Uterus (tissue), 4 donors: ENCODE data around the gene TMEM59. TPM values are rescaled to one million over a fixed set of nuclear protein-coding genes. Genes with fewer than 3 reads are reported as not detected.

Experiments
- DNase-seq, 2 donors: peaks; one replicate each; pipeline ENCODE4 v3.0.0-alpha.2; 2019 to 2020
- H3K27ac ChIP-seq, 2 donors: fragments of 200-600 bp; sonication (generic); 1 replicate in 1 of 2; 2 replicates in 1 of 2; pipeline ENCODE4 v1.5.1; 2016 to 2018
- H3K27me3 ChIP-seq, 2 donors: fragments of 200-600 bp; sonication (generic); one replicate each; pipeline ENCODE4 v1.5.1; 2018 to 2019; ENCODE audit warnings: control low read depth in 1 of 2
- H3K36me3 ChIP-seq, 2 donors: fragments of 200-600 bp; sonication (generic); one replicate each; pipeline ENCODE4 v1.5.1; 2019; ENCODE audit warnings: control low read depth in 1 of 2
- H3K4me1 ChIP-seq, 2 donors: fragments of 200-600 bp; sonication (generic); one replicate each; pipeline ENCODE4 v1.5.1; 2018 to 2019; ENCODE audit warnings: control low read depth in 1 of 2
- H3K4me3 ChIP-seq, 2 donors: fragments of 200-600 bp; sonication (generic); 1 replicate in 1 of 2; 2 replicates in 1 of 2; pipeline ENCODE4 v1.5.1; 2018 to 2019; ENCODE audit warnings: mild to moderate bottlenecking in 1 of 2
- H3K9me3 ChIP-seq, 2 donors: fragments of 200-600 bp; sonication (generic); one replicate each; pipeline ENCODE4 v1.5.1; 2019; ENCODE audit warnings: control low read depth in 1 of 2
- POLR2A ChIP-seq, 2 donors: fragments of 450-650 bp; IDR thresholded peaks; one replicate each; pipeline ENCODE4 v1.6.1; 2016; ENCODE audit warnings: antibody characterized with exemption in 2 of 2, mild to moderate bottlenecking in 1 of 2, moderate library complexity in 1 of 2
- intact Hi-C: fragments of 100-400 bp; cut with DNase I; formaldehyde crosslinking; loops from one replicate; pipeline ENCODE4 v1.15.1; 2023; ENCODE audit warnings: low total_unique reads
- total RNA-seq, 4 donors: library from RNA; depleted of rRNA in 3 of 4; stranded (reverse); fragments of >200 nt in 3 of 4; gene quantifications; one replicate each; pipeline versions ENCODE4 v1.1.0 to v1.2.4, GENCODE V29; 2014 to 2023
- TF ChIP-seq, protein P1 (sequence below), 4 experiments: fragments of 200-600 bp in 2 of 4; fragments of 450-650 bp in 2 of 4; sonication (generic) in 2 of 4; IDR thresholded peaks; one replicate each; pipeline ENCODE4 v1.5.1; 2016 to 2019; ENCODE audit warnings: antibody characterized with exemption in 4 of 4, mild to moderate bottlenecking in 2 of 4, moderate library complexity in 1 of 4
- donor health status: DM: yes; HTN: yes; CAD: no.

The TMEM59 gene
- total RNA-seq, 4 donors from 2014 or later, result 82.2 to 327 (median 301) TPM

DNA sequence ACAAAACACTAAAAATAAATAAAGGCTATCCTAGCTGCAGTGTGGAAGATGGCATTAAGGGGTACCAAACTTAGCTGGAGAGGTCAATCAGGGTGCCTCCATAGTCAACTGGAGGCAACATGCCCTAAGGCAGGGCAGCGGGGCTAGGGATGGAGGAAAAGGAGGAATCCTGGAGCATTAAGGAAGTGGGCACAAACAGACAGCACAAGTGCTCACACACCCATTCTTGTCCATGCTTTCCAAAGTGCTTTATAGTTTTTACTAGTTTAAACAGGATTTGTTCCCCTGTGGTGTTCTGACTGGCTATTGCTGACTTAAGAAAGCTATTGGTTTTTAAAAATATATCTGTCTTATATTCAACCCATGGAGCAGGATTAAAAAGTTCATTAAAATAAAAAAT lies 33.8 kb upstream of the TMEM59 start:
- Histone ChIP-seq H3K36me3 (no peaks in the 10 kb centered on the region), H3K4me3 (no peak overlapping the region), H3K4me1 (no peaks in the 10 kb centered on the region), H3K9me3 (no peaks in the 10 kb centered on the region), H3K27me3 (no peaks in the 10 kb centered on the region), H3K27ac (no peak overlapping the region)
- intact Hi-C loops, result no loop called here
- no peak for DNase-seq
- TF ChIP-seq, protein P1, sequence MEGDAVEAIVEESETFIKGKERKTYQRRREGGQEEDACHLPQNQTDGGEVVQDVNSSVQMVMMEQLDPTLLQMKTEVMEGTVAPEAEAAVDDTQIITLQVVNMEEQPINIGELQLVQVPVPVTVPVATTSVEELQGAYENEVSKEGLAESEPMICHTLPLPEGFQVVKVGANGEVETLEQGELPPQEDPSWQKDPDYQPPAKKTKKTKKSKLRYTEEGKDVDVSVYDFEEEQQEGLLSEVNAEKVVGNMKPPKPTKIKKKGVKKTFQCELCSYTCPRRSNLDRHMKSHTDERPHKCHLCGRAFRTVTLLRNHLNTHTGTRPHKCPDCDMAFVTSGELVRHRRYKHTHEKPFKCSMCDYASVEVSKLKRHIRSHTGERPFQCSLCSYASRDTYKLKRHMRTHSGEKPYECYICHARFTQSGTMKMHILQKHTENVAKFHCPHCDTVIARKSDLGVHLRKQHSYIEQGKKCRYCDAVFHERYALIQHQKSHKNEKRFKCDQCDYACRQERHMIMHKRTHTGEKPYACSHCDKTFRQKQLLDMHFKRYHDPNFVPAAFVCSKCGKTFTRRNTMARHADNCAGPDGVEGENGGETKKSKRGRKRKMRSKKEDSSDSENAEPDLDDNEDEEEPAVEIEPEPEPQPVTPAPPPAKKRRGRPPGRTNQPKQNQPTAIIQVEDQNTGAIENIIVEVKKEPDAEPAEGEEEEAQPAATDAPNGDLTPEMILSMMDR (IDR thresholded peaks at IDR 0.05), result no peak

DNA sequence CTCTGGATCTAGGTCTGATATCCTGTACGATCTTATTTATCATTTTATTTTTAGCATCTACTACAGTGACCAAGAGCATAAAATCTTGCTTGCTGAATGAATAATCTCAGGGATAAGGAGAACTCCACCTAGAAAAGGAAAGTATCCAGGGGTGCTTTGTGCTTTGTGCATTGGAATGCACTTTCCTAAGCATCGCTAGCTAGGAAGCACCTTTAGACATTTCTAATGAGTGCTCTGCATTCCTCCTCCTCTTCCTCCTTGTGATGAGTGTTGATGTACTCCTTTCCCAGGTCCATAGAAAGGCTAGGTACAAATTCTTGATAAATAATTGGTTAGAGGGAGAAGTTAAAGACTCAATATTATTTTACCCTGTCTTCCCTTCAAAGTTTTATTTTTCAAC lies 31.8 kb upstream of the TMEM59 start:
- H3K36me3 ChIP-seq, result no peaks in the 10 kb centered on the region
- intact Hi-C loops, result no loop called here
- no peaks in the 10 kb centered on the region for H3K9me3 ChIP-seq
- DNase-seq, result no peak
- TF ChIP-seq, protein P1 (IDR thresholded peaks at IDR 0.05), result no peak
- no peak for TF ChIP-seq POLR2A (IDR thresholded peaks at IDR 0.05)
- H3K27ac ChIP-seq, result no peak overlapping the region
- no peak overlapping the region for H3K4me3 ChIP-seq
- H3K4me1 ChIP-seq, result no peaks in the 10 kb centered on the region
- no peaks in the 10 kb centered on the region for H3K27me3 ChIP-seq

DNA sequence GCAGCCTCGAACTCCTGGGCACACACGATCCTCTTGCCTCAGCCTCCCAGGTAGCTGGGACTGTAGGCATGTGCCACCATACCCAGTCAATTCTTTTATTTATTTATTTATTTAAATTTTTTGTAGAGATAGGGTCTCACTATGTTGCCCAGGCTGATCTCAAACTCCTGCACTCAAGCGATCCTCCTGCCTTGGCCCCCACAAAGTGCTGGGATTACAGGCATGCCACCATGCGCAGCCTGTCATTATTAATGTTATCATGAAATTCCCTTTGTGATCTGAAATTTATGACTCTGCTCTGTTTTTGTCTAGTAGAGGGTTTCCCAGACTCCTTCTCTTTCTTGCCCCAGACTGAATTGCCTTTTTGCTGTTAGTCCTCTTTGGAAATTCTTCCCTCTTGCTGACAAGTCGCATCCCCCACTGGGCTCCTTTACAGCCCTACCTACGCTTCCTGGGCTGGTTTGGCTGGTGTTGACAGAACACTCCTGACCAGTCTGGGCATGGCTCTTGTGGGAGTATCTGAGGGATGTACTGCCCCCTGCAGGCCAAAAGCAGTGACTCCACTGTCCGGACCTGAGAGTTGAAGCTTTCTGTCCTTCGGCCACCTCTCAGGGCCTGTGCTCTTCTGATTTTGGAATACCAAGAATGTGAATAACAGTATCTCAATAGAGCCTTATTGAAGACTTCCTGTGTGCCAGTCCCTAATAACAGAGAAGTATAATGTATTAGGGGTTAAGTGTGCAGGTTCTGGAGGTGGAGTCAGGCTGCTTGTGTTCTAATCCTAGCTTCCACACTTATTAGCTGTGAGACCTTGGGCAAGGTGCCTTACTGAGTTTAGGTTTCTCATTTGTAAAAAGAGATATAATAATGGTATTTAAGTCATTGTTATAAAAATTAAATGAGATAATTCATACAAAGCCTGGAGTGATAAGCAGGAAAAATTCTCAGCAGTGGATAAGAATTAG lies 28.6 kb upstream of the TMEM59 start:
- Histone ChIP-seq H3K9me3 (no peaks in the 10 kb centered on the region), H3K36me3 (no peaks in the 10 kb centered on the region), H3K4me3 (no peak overlapping the region), H3K4me1 (no peaks in the 10 kb centered on the region), H3K27me3 (no peaks in the 10 kb centered on the region), H3K27ac (no peak overlapping the region)
- TF ChIP-seq, protein P1 (IDR thresholded peaks at IDR 0.05), result peak; percentile 15 to 45 (median 26)
- TF ChIP-seq POLR2A (IDR thresholded peaks at IDR 0.05), result no peak
- intact Hi-C loops, result no loop called here
- peak; percentile 22 to 40 for DNase-seq

DNA sequence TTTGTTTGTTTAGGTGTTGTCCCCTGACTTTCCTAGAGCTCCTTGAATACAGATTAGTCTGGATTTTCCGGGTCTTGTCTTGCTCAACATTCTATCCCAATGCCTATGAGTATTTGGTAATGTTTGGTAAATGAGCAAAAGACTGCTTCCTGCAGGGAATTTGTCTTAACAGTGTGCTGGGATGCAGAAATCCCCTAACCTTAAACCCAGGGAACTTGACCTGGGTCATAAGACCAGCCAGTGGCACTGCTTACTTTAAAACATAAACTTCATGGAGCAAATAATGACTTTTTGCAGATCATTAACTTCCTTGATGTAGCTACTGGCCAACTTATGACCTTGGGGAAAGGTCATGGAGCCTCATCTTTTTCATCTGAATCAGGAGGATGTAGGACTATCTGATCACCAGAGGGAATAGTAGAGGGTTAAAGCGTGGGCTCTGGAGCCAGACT lies 27.6 kb upstream of the TMEM59 start:
- H3K9me3 ChIP-seq, result no peaks in the 10 kb centered on the region
- no peak overlapping the region for H3K27ac ChIP-seq
- intact Hi-C loops, result no loop called here
- no peak overlapping the region for H3K4me3 ChIP-seq
- TF ChIP-seq, protein P1 (IDR thresholded peaks at IDR 0.05), result no peak
- no peak for TF ChIP-seq POLR2A (IDR thresholded peaks at IDR 0.05)
- no peaks in the 10 kb centered on the region for H3K4me1 ChIP-seq
- H3K27me3 ChIP-seq, result no peaks in the 10 kb centered on the region
- H3K36me3 ChIP-seq, result no peaks in the 10 kb centered on the region
- DNase-seq, result no peak

DNA sequence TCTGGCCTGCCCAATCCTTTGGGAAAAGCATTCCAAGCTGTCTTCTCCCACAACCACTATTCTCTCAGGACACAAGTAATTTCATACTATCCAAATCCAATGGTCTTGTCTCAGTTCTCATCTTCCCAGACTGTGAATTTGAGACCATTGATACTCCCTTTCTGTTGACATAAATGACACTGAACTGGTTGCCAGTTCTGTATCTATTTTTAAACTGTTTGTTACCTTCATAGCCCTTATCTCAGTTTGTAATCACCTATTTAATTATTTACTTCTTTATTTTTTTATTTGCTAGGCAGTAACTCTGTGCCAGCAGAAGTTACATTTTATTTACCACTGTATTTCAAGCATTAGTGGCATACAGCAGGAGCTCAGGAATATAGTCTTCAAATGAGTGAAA lies 24.4 kb upstream of the TMEM59 start:
- H3K4me1 ChIP-seq, result no peaks in the 10 kb centered on the region
- intact Hi-C loops, result loop anchor here (10.0 kb wide), 1 partner anchor 417 kb away; no protein-coding TSS in a partner anchor

More for the DNA sequence above, 24.4 kb upstream of the TMEM59 start:
- no peaks in the 10 kb centered on the region for H3K36me3 ChIP-seq
- no peak for DNase-seq
- no peak overlapping the region for H3K27ac ChIP-seq
- H3K4me3 ChIP-seq, result no peak overlapping the region
- TF ChIP-seq, protein P1 (IDR thresholded peaks at IDR 0.05), result no peak
- no peaks in the 10 kb centered on the region for H3K27me3 ChIP-seq
- no peaks in the 10 kb centered on the region for H3K9me3 ChIP-seq
